HCT116 (cell line): Measurements from ENCODE around the gene CREBBP. TPM values are rescaled to one million over a fixed set of nuclear protein-coding genes. Genes with fewer than 3 reads are reported as not detected.

Experiments used
- ATAC-seq: fragments of 200-7000 bp; cut with Tn5 transposase; 2 replicates; pipeline ENCODE4 v1.9.1; 2020; ENCODE audit warnings: mild to moderate bottlenecking, moderate library complexity
- BruUV-seq: library from RNA; stranded (reverse); fragments of 400-500 nt; replicated peaks from 2 replicates; lab custom pipeline; 2021; lab: Mats Ljungman, UMichigan
- CTCF ChIA-PET: fragments of 300-600 bp; sonication (Branson Sonifier 250); formaldehyde crosslinking; loops from one replicate; lab custom pipeline; 2021; ENCODE audit warnings: antibody characterized with exemption; lab: Charles Lee
- POLR2A ChIA-PET: fragments of 300-600, 350-600 bp; sonication (Branson Sonifier 250); formaldehyde crosslinking; loops from one replicate; lab custom pipeline; 2021; ENCODE audit warnings: antibody characterized with exemption; lab: Charles Lee
- RAD21 ChIA-PET, 2 experiments: fragments of 300-600 bp; sonication (Branson Sonifier 250); formaldehyde crosslinking; loops; one replicate each; lab custom pipeline; 2023; ENCODE audit warnings: low total read pairs in 2 of 2; ENCODE audit not compliant: uncharacterized antibody in 2 of 2, unreplicated experiment in 2 of 2, low non-redundant PET in 1 of 2; lab: Charles Lee
- DNase-seq: peaks from one replicate; pipeline ENCODE4 v3.0.0-alpha.2; 2010; ENCODE audit warnings: low read depth, low spot score
- H2AFZ ChIP-seq: fragments of 200-600 bp; shearing (Covaris generic), sonication (generic); 2 replicates; pipeline ENCODE4 v1.6.1; 2017; ENCODE audit warnings: low read depth, mixed run types, mixed read lengths, antibody characterized with exemption, low read length; ENCODE audit not compliant: poor library complexity, severe bottlenecking
- H3K27ac ChIP-seq: 2 replicates; pipeline ENCODE4 v1.5.1; 2012; ENCODE audit warnings: low read depth, low read length
- H3K27me3 ChIP-seq: fragments of 200-600 bp; sonication (generic); 2 replicates; pipeline ENCODE4 v1.6.1; 2016; ENCODE audit warnings: mixed run types, low read length, mixed read lengths; ENCODE audit not compliant: insufficient read depth
- H3K36me3 ChIP-seq, 2 experiments: fragments of 200-500 bp in 1 of 2; fragments of 200-600 bp in 1 of 2; sonication (Bioruptor generic) in 1 of 2; sonication (generic) in 1 of 2; 2 replicates each; pipeline versions ENCODE4 v1.5.1 to v1.6.1; 2014 to 2016; ENCODE audit warnings: low read length in 2 of 2, inconsistent platforms in 1 of 2, mixed read lengths in 1 of 2, mixed run types in 1 of 2; ENCODE audit not compliant: insufficient read depth in 2 of 2, control insufficient read depth in 1 of 2
- H3K4me1 ChIP-seq, 2 experiments: fragments of 200-600 bp in 1 of 2; sonication (generic) in 1 of 2; 2 replicates each; pipeline versions ENCODE4 v1.5.1 to v1.6.1; 2012 to 2017; ENCODE audit warnings: low read length in 2 of 2, inconsistent platforms in 1 of 2, mild to moderate bottlenecking in 1 of 2, mixed read lengths in 1 of 2, mixed run types in 1 of 2, moderate library complexity in 1 of 2; ENCODE audit not compliant: insufficient read depth in 2 of 2, control insufficient read depth in 1 of 2
- H3K4me2 ChIP-seq: fragments of 200-600 bp; sonication (generic); 2 replicates; pipeline ENCODE4 v1.6.1; 2017; ENCODE audit warnings: mixed run types, low read length, mixed read lengths
- H3K4me3 ChIP-seq, 2 experiments: fragments of 200-600 bp in 1 of 2; sonication (generic) in 1 of 2; replicated peaks in 1 of 2; 2 replicates each; pipeline ENCODE4 v1.5.1; 2011 to 2016; ENCODE audit warnings: low read length in 2 of 2, control low read depth in 1 of 2, low read depth in 1 of 2, mild to moderate bottlenecking in 1 of 2, mixed read lengths in 1 of 2, mixed run types in 1 of 2
- H3K79me2 ChIP-seq: fragments of 200-600 bp; sonication (generic); 2 replicates; pipeline ENCODE4 v1.6.1; 2017; ENCODE audit warnings: mild to moderate bottlenecking, mixed run types, low read length, moderate library complexity, mixed read lengths; ENCODE audit not compliant: insufficient read depth
- H3K9ac ChIP-seq: fragments of 200-600 bp; sonication (generic); 2 replicates; pipeline ENCODE4 v1.6.1; 2016; ENCODE audit warnings: low read length, mixed read lengths
- H3K9me2 ChIP-seq: fragments of 200-600 bp; sonication (generic), shearing (Covaris generic); 2 replicates; pipeline ENCODE4 v1.6.1; 2017; ENCODE audit warnings: mixed run types, mild to moderate bottlenecking, moderate library complexity; ENCODE audit not compliant: insufficient read depth
- H3K9me3 ChIP-seq, 2 experiments: fragments of 200-500 bp in 1 of 2; fragments of 200-600 bp in 1 of 2; sonication (Bioruptor generic) in 1 of 2; sonication (generic) in 1 of 2; 2 replicates each; pipeline ENCODE4 v1.6.1; 2014 to 2017; ENCODE audit warnings: low read length in 2 of 2, mixed read lengths in 2 of 2, inconsistent platforms in 1 of 2, low read depth in 1 of 2, mild to moderate bottlenecking in 1 of 2, mixed run types in 1 of 2, moderate library complexity in 1 of 2; ENCODE audit not compliant: control insufficient read depth in 1 of 2, insufficient read depth in 1 of 2
- H4K20me1 ChIP-seq: fragments of 200-600 bp; sonication (generic), shearing (Covaris generic); 2 replicates; pipeline ENCODE4 v1.6.1; 2017; ENCODE audit warnings: mixed run types, mild to moderate bottlenecking, moderate library complexity; ENCODE audit not compliant: insufficient read depth
- EGR1 ChIP-seq: IDR thresholded peaks from 2 replicates; pipeline ENCODE4 v1.6.1; 2012; ENCODE audit warnings: low read depth
- EZH2 ChIP-seq: fragments of 200-600 bp; sonication (generic); IDR thresholded peaks from 2 replicates; pipeline ENCODE4 v1.6.1; 2017; ENCODE audit warnings: antibody characterized with exemption, mixed run types
- FOSL1 ChIP-seq: IDR thresholded peaks from 2 replicates; pipeline ENCODE4 v1.6.1; 2012; ENCODE audit warnings: low read depth
- JUND ChIP-seq: IDR thresholded peaks from 2 replicates; pipeline ENCODE4 v1.6.1; 2012
- RAD21 ChIP-seq: IDR thresholded peaks from 2 replicates; pipeline ENCODE4 v1.6.1; 2012; ENCODE audit warnings: low read depth, mild to moderate bottlenecking
- SP1 ChIP-seq: IDR thresholded peaks from 2 replicates; pipeline ENCODE4 v1.6.1; 2012; ENCODE audit warnings: low read depth
- SRF ChIP-seq: IDR thresholded peaks from 2 replicates; pipeline ENCODE4 v1.6.1; 2012; ENCODE audit warnings: low read depth
- TCF7L2 ChIP-seq: IDR thresholded peaks from 2 replicates; pipeline ENCODE4 v1.7.0; 2011; ENCODE audit warnings: borderline replicate concordance, inconsistent platforms; ENCODE audit not compliant: insufficient read depth, insufficient read length; ENCODE audit errors: extremely low read depth
- YY1 ChIP-seq: IDR thresholded peaks from 2 replicates; pipeline ENCODE4 v1.6.1; 2011; ENCODE audit warnings: low read length, low read depth, moderate library complexity, mild to moderate bottlenecking; ENCODE audit not compliant: insufficient replicate concordance; ENCODE audit errors: extremely low read depth
- ZBTB33 ChIP-seq: IDR thresholded peaks from 2 replicates; pipeline ENCODE4 v1.6.1; 2011; ENCODE audit warnings: mild to moderate bottlenecking, low read length, moderate library complexity; ENCODE audit not compliant: insufficient replicate concordance; ENCODE audit errors: extremely low read depth
- ZNF274 ChIP-seq: fragments of 200-500 bp; sonication (Bioruptor generic); IDR thresholded peaks from 2 replicates; pipeline ENCODE4 v1.6.1; 2014; ENCODE audit warnings: mild to moderate bottlenecking, low read depth, low read length, inconsistent platforms
- intact Hi-C: fragments of 100-400 bp; cut with micrococcal nuclease; formaldehyde crosslinking; loops from 2 replicates; pipeline ENCODE4 v1.10.0; 2022
- total RNA-seq: library from RNA; stranded (reverse); gene quantifications from one replicate; pipeline ENCODE4 v1.2.1, GENCODE V29; 2021; ENCODE audit not compliant: unreplicated experiment
- TF ChIP-seq, protein P1 (sequence below): IDR thresholded peaks from 2 replicates; pipeline ENCODE4 v1.6.1; 2012

The CREBBP gene
- total RNA-seq, 1 experiment from 2014 or later = 42.7 TPM

DNA sequence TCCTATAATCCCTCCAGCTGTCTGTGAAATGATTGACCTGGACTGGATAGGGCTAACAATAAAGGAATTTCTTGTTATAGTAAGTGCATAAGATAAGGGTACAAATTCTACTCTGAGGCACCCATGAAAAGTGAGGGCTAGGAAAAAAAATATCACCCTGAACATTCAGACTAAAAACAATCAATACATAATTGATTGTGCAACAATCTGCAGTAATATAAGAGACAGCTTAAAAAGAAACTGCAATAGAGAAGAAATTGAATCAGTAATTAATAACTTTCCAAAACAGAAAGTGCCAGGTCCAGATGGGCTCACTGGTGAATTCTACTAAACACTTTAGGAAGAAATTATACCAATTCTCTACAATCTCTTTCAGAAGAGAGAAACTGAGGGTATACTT is 44.2 kb upstream of the CREBBP start:
- no peaks in the 10 kb centered on the region for H3K79me2 ChIP-seq
- no peak overlapping the region for H3K4me2 ChIP-seq
- no peaks in the 10 kb centered on the region for H3K4me1 ChIP-seq
- TF ChIP-seq ZBTB33 (no peak), FOSL1 (no peak), SP1 (no peak), JUND (no peak), SRF (no peak), EZH2 (no peak), TCF7L2 (no peak), YY1 (no peak), EGR1 (no peak), RAD21 (no peak), ZNF274 (no peak)
- TF ChIP-seq, protein P1, sequence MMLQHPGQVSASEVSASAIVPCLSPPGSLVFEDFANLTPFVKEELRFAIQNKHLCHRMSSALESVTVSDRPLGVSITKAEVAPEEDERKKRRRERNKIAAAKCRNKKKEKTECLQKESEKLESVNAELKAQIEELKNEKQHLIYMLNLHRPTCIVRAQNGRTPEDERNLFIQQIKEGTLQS = no peak
- intact Hi-C loops = no loop called here
- DNase-seq = no peak
- no TSS peak for BruUV-seq
- RAD21 ChIA-PET = no interaction called here
- CTCF ChIA-PET = interaction anchor here (0.9 kb wide), 1 partner anchor 14 kb away, joined by 4 read pairs; no protein-coding TSS in a partner anchor
- no peaks in the 10 kb centered on the region for H4K20me1 ChIP-seq
- H3K9me3 ChIP-seq = peaks cover 3 to 6% of the 10 kb centered on the region in 2 experiments; a peak in 2 of 4 replicates
- H3K9me2 ChIP-seq = no peaks in the 10 kb centered on the region
- no peak overlapping the region for H3K27ac ChIP-seq
- H2AFZ ChIP-seq = no peak overlapping the region
- no peak for ATAC-seq
- POLR2A ChIA-PET = no interaction called here
- no peak overlapping the region for H3K9ac ChIP-seq
- H3K4me3 ChIP-seq = no peak overlapping the region
- no peaks in the 10 kb centered on the region for H3K27me3 ChIP-seq
- no peaks in the 10 kb centered on the region for H3K36me3 ChIP-seq
